OCI-LY1 (cell line): ENCODE data around the gene TMPO.

Experiments
- H2AFZ ChIP-seq: fragments of 200-600 bp; sonication (generic), shearing (Covaris generic); 2 replicates; pipeline ENCODE4 v1.6.0; 2014; ENCODE audit warnings: antibody characterized with exemption, mild to moderate bottlenecking, low read length
- H3F3A ChIP-seq: fragments of 200-600 bp; sonication (generic), shearing (Covaris generic); 2 replicates; pipeline ENCODE4 v1.6.0; 2014; ENCODE audit warnings: mild to moderate bottlenecking, antibody characterized with exemption, low read length, moderate library complexity; ENCODE audit not compliant: insufficient read depth
- H3K27ac ChIP-seq: fragments of 200-600 bp; sonication (generic); 2 replicates; pipeline ENCODE4 v1.5.1; 2014; ENCODE audit warnings: low read length, mixed run types, mild to moderate bottlenecking, low read depth; ENCODE audit not compliant: poor library complexity, severe bottlenecking
- H3K27me3 ChIP-seq: fragments of 200-600 bp; sonication (generic); 2 replicates; pipeline ENCODE4 v1.6.0; 2014; ENCODE audit warnings: antibody characterized with exemption, mild to moderate bottlenecking, low read length, moderate library complexity; ENCODE audit not compliant: insufficient read depth
- H3K36me3 ChIP-seq: fragments of 200-600 bp; sonication (generic); 2 replicates; pipeline ENCODE4 v1.6.1; 2014; ENCODE audit warnings: mild to moderate bottlenecking, antibody characterized with exemption, low read length, moderate library complexity, mixed read lengths; ENCODE audit not compliant: insufficient read depth
- H3K4me1 ChIP-seq: fragments of 200-600 bp; sonication (generic); 2 replicates; pipeline ENCODE4 v1.5.1; 2014; ENCODE audit warnings: mild to moderate bottlenecking, low read length, moderate library complexity; ENCODE audit not compliant: insufficient read depth, severe bottlenecking
- H3K4me2 ChIP-seq: fragments of 200-600 bp; sonication (generic), shearing (Covaris generic); 2 replicates; pipeline ENCODE4 v1.6.1; 2014; ENCODE audit warnings: low read length
- H3K4me3 ChIP-seq: fragments of 200-600 bp; sonication (generic); 2 replicates; pipeline ENCODE4 v1.5.1; 2014; ENCODE audit warnings: low read length, low read depth, mild to moderate bottlenecking, mixed read lengths; ENCODE audit not compliant: poor library complexity, severe bottlenecking
- H3K79me2 ChIP-seq: fragments of 200-600 bp; shearing (Covaris generic); 2 replicates; pipeline ENCODE4 v1.6.1; 2016; ENCODE audit warnings: mixed run types, low read length, mixed read lengths; ENCODE audit not compliant: insufficient read depth
- H3K9ac ChIP-seq: fragments of 200-600 bp; sonication (generic), shearing (Covaris generic); 2 replicates; pipeline ENCODE4 v1.6.1; 2014; ENCODE audit warnings: mild to moderate bottlenecking, low read length, mixed read lengths
- H3K9me2 ChIP-seq: fragments of 200-600 bp; sonication (generic), shearing (Covaris generic); 2 replicates; pipeline ENCODE4 v1.6.1; 2014; ENCODE audit warnings: low read depth, mild to moderate bottlenecking, low read length, mixed read lengths
- H3K9me3 ChIP-seq: fragments of 200-600 bp; shearing (Covaris generic); 2 replicates; pipeline ENCODE4 v1.6.1; 2014; ENCODE audit warnings: low read length, mixed read lengths
- H4K20me1 ChIP-seq: fragments of 200-600 bp; sonication (generic), shearing (Covaris generic); 2 replicates; pipeline ENCODE4 v1.6.0; 2016; ENCODE audit warnings: mild to moderate bottlenecking, low read length; ENCODE audit not compliant: insufficient read depth
- EZH2 ChIP-seq: fragments of 200-600 bp; sonication (generic), shearing (Covaris generic); IDR thresholded peaks from 2 replicates; pipeline ENCODE4 v1.8.0; 2017; ENCODE audit warnings: borderline replicate concordance, mixed run types, mild to moderate bottlenecking, antibody characterized with exemption, low read length, moderate library complexity, mixed read lengths
- TF ChIP-seq, protein P1 (sequence below): fragments of 200-600 bp; sonication (generic), shearing (Covaris generic); IDR thresholded peaks from 2 replicates; pipeline ENCODE4 v1.5.1; 2017; ENCODE audit warnings: mild to moderate bottlenecking, antibody characterized with exemption, low read length, moderate library complexity, mixed read lengths

TMPO gene

DNA sequence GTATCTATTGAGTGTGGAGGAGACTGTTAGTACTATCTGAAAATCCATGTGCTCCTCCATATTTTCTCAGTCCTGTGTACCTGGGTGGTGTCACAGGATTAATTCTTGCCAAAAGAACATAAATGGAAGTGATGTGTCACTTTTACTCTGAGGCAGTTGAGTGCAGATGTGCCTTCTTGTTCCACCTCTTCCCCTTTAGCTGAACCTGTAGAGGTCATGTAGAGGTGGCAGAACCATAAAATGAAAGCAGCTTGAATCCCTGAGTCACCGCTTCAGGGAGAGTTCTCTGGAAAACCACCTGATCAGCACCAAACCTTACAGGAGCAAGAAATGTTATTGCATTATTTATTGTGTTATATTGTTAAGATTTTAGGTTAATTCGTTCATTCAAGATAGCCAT is 63.4 kb downstream of the TMPO start:
- H3K9me2 ChIP-seq: no peaks in the 10 kb centered on the region
- no peak overlapping the region for H3K4me2 ChIP-seq
- no peak overlapping the region for H3K27ac ChIP-seq
- no peaks in the 10 kb centered on the region for H4K20me1 ChIP-seq
- no peak overlapping the region for H2AFZ ChIP-seq
- no peak overlapping the region for H3K4me3 ChIP-seq
- no peaks in the 10 kb centered on the region for H3K36me3 ChIP-seq
- no peaks in the 10 kb centered on the region for H3F3A ChIP-seq
- H3K27me3 ChIP-seq: no peaks in the 10 kb centered on the region
- H3K79me2 ChIP-seq: no peaks in the 10 kb centered on the region
- no peaks in the 10 kb centered on the region for H3K9me3 ChIP-seq
- TF ChIP-seq EZH2: no peak
- TF ChIP-seq, protein P1, sequence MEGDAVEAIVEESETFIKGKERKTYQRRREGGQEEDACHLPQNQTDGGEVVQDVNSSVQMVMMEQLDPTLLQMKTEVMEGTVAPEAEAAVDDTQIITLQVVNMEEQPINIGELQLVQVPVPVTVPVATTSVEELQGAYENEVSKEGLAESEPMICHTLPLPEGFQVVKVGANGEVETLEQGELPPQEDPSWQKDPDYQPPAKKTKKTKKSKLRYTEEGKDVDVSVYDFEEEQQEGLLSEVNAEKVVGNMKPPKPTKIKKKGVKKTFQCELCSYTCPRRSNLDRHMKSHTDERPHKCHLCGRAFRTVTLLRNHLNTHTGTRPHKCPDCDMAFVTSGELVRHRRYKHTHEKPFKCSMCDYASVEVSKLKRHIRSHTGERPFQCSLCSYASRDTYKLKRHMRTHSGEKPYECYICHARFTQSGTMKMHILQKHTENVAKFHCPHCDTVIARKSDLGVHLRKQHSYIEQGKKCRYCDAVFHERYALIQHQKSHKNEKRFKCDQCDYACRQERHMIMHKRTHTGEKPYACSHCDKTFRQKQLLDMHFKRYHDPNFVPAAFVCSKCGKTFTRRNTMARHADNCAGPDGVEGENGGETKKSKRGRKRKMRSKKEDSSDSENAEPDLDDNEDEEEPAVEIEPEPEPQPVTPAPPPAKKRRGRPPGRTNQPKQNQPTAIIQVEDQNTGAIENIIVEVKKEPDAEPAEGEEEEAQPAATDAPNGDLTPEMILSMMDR: no peak
- no peaks in the 10 kb centered on the region for H3K4me1 ChIP-seq
- no peak overlapping the region for H3K9ac ChIP-seq

DNA sequence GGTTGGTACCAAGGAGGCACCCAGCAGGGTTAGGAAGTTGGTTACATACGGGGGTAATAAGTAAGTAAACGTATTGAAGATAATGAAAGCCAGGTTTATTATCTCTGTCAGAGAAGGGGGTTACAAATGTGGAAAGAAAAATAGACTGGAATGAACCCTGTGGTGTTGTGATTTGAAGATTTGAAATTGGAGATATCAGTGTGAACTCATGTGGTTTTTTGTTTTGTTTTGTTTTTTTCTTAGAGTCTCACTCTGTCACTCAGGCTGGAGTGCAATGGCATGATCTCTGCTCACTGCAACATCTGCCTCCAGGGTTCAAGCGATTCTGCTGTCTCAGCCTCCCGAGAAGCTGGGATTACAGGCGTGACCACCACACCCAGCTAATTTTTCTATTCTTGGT is 64.0 kb downstream of the TMPO start:
- Histone ChIP-seq H3F3A (no peaks in the 10 kb centered on the region), H2AFZ (no peak overlapping the region), H3K79me2 (no peaks in the 10 kb centered on the region), H3K9ac (no peak overlapping the region), H3K9me2 (no peaks in the 10 kb centered on the region), H3K4me1 (no peaks in the 10 kb centered on the region), H3K4me2 (no peak overlapping the region), H3K36me3 (no peaks in the 10 kb centered on the region), H3K27ac (no peak overlapping the region), H4K20me1 (no peaks in the 10 kb centered on the region), H3K9me3 (no peaks in the 10 kb centered on the region), H3K27me3 (no peaks in the 10 kb centered on the region), H3K4me3 (no peak overlapping the region)
- TF ChIP-seq, protein P1: no peak
- no peak for TF ChIP-seq EZH2

DNA sequence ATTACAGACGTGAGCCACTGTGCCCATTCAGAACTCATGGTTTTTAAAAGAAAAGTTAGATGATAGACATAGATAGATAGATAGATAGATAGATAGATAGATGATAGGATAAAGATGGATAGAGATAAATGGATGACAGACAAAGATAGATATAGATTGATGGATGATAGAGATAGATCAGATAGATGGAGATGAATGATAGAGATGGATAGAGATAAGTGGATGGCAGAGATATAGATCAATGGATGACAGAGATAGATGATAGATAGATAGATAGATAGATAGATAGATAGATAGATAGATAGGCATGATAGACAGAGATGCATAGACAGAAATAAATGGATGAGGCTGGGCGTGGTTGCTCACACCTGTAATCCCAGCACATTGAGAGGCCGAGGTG is 64.4 kb downstream of the TMPO start:
- Histone ChIP-seq H3K4me2 (no peak overlapping the region), H3K4me1 (no peaks in the 10 kb centered on the region), H2AFZ (no peak overlapping the region), H3K9me3 (no peaks in the 10 kb centered on the region), H3K27me3 (no peaks in the 10 kb centered on the region), H3K9ac (no peak overlapping the region), H3K79me2 (no peaks in the 10 kb centered on the region), H3K9me2 (no peaks in the 10 kb centered on the region), H3K27ac (no peak overlapping the region), H4K20me1 (no peaks in the 10 kb centered on the region), H3K36me3 (no peaks in the 10 kb centered on the region), H3F3A (no peaks in the 10 kb centered on the region), H3K4me3 (no peak overlapping the region)
- TF ChIP-seq EZH2: no peak
- TF ChIP-seq, protein P1: no peak
